Sigmoid colon (tissue), 4 donors: ENCODE results near the gene CCDC149.

Experiments
- CTCF ChIP-seq, 4 experiments: fragments of 450-650 bp in 3 of 4; fragments of 200-600 bp in 1 of 4; IDR thresholded peaks; one replicate each; pipeline ENCODE4 v1.5.1; 2016 to 2019; ENCODE audit warnings: antibody characterized with exemption in 4 of 4, mild to moderate bottlenecking in 3 of 4, moderate library complexity in 2 of 4
- POLR2AphosphoS5 ChIP-seq, 4 donors: sonication (generic); formaldehyde crosslinking; IDR thresholded peaks; one replicate each; pipeline ENCODE4 v1.6.1; 2017; ENCODE audit warnings: antibody characterized with exemption in 4 of 4

GRCh38 chr4:24808261-24808660 is 104.6 kb downstream of the CCDC149 start:
- TF ChIP-seq CTCF (IDR thresholded peaks at IDR 0.05): no peak
- TF ChIP-seq POLR2AphosphoS5 (IDR thresholded peaks at IDR 0.05): no peak
